ENCODE measurements around the gene TRMT10C. TPM values are rescaled to one million over a fixed set of nuclear protein-coding genes. Genes with fewer than 3 reads are reported as not detected.
"Not testable (repeated sequence)": the region's sequence is repeated elsewhere in the genome, so short reads cannot be mapped to it uniquely, and the experiment has no call there.

The TRMT10C gene
- total RNA-seq, 6 experiments from 2014 or later, result 19.9 to 26.9 (median 22.0) TPM

DNA sequence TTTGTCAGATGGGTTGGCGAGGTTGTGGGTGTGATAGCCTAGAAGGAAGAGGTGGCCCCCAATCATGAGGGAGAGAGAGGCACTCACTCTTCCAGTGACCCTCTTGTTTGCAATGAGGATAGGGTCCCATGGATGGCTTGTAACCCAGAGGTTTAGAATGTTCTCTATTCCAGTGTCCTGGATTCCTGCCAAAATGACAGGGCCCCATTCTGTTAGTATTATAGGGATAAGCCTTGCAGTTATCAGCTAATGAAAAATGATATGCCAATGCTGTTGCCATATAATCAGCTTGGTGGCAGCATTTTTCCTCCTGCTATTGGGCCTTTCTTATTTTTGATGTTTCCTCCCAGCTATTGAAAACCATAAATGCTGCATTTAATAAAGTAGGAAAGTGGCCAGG, 25.4 kb upstream of the TRMT10C start:
- peaks cover 32% of the 10 kb centered on the region for H3K4me1 Mint-ChIP-seq (ENCODE audit: low read depth)
- H3K27me3 Mint-ChIP-seq (ENCODE audit: insufficient read depth), result peaks cover 26% of the 10 kb centered on the region
- H3K36me3 Mint-ChIP-seq (ENCODE audit: low read depth), result no peaks in the 10 kb centered on the region; the same call in 1 of the 2 replicates
- no peak overlapping the region for H3K4me3 Mint-ChIP-seq
- TF ChIP-seq, protein P1, sequence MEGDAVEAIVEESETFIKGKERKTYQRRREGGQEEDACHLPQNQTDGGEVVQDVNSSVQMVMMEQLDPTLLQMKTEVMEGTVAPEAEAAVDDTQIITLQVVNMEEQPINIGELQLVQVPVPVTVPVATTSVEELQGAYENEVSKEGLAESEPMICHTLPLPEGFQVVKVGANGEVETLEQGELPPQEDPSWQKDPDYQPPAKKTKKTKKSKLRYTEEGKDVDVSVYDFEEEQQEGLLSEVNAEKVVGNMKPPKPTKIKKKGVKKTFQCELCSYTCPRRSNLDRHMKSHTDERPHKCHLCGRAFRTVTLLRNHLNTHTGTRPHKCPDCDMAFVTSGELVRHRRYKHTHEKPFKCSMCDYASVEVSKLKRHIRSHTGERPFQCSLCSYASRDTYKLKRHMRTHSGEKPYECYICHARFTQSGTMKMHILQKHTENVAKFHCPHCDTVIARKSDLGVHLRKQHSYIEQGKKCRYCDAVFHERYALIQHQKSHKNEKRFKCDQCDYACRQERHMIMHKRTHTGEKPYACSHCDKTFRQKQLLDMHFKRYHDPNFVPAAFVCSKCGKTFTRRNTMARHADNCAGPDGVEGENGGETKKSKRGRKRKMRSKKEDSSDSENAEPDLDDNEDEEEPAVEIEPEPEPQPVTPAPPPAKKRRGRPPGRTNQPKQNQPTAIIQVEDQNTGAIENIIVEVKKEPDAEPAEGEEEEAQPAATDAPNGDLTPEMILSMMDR (IDR thresholded peaks at IDR 0.05), result no peak
- H3K9me3 Mint-ChIP-seq, result peaks cover 6% of the 10 kb centered on the region; the same call in 1 of the 2 replicates
- no peak overlapping the region for H3K27ac Mint-ChIP-seq
- no peak for DNase-seq

DNA sequence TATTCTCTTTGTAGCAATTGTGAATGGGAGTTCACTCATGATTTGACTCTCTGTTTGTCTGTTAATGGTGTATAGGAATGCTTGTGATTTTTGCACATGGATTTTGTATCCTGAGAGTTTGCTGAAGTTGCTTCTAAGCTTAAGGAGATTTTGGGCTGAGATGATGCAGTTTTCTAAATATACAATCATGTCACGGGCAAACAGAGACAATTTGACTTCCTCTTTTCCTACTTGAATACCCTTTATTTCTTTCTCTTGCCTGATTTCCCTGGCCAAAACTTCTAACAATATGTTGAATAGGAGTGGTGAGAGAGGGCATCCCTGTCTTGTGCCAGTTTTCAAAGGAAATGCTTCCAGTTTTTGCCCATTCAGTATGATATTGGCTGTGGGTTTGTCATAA, 24.7 kb upstream of the TRMT10C start:
- H3K27ac Mint-ChIP-seq; H3K36me3 Mint-ChIP-seq (ENCODE audit: low read depth); H3K9me3 Mint-ChIP-seq; H3K4me3 Mint-ChIP-seq; DNase-seq: not testable (repeated sequence)
- H3K27me3 Mint-ChIP-seq (ENCODE audit: insufficient read depth), result peaks cover 26% of the 10 kb centered on the region
- H3K4me1 Mint-ChIP-seq (ENCODE audit: low read depth), result peaks cover 25% of the 10 kb centered on the region

DNA sequence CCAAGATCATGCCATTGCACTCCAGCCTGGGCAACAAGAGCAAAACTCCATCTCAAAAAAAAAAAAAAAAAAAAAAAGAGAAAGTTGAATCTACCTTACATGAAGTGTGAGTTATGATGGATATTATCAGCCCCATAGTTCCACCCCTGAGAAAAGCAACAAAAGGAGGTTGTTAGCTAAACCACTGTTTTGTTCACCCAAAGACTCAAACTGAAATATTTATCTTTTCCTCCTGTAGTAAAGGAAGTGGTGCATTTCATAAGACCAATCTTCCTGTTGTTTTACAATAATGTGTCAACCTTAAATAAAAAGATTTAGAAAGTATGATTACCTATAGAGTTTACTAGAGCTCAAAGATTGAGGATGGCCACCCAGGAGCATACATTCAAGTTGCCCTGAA, 18.7 kb upstream of the TRMT10C start:
- Mint-ChIP-seq H3K27me3 (ENCODE audit: insufficient read depth) (peaks cover 29% of the 10 kb centered on the region), H3K4me3 (no peak overlapping the region), H3K4me1 (ENCODE audit: low read depth) (no peaks in the 10 kb centered on the region), H3K36me3 (ENCODE audit: low read depth) (no peaks in the 10 kb centered on the region; the same call in 1 of the 2 replicates), H3K27ac (no peak overlapping the region), H3K9me3 (peaks cover 6% of the 10 kb centered on the region; the same call in 1 of the 2 replicates)
- no peak for DNase-seq
- TF ChIP-seq, protein P1 (IDR thresholded peaks at IDR 0.05), result no peak

DNA sequence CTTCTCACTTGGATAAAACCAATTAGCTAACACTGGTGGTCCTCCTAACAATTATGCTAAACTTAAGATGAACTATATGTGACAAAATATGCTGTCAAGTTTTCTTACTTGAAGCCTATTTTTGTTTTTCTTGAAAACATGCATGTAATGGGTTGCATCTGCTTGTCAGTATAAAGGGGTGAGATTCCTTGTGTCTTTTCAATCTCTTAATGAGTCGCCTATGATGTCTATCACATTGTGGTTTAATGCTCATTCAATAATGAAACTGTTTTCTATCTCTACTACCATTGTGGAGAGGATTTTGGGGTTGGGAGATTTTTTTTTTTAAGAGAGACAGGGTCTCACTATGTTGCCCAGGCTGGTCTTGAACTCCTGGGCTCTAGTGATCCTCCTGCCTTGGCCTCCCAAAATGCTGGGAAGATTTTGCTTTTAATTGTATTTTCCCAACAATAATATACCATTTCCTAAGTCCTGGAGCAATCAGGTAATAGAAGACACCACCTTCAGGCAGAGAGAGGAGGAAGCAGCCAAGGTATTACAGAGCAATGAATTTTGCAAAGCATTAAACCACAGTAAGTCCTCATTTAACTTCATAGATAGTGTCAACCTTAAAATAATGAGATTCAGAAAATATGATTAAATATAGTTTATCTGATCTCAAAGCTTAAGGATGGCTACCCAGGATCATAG, 17.4 kb upstream of the TRMT10C start:
- Mint-ChIP-seq H3K27ac (no peak overlapping the region), H3K36me3 (ENCODE audit: low read depth) (no peaks in the 10 kb centered on the region; the same call in 1 of the 2 replicates), H3K4me3 (no peak overlapping the region), H3K27me3 (ENCODE audit: insufficient read depth) (peaks cover 19% of the 10 kb centered on the region), H3K4me1 (ENCODE audit: low read depth) (no peaks in the 10 kb centered on the region), H3K9me3 (peaks cover 6% of the 10 kb centered on the region; the same call in 1 of the 2 replicates)
- DNase-seq, result no peak
- TF ChIP-seq, protein P1 (IDR thresholded peaks at IDR 0.05), result peak; percentile 20; the same call in 1 of the 2 replicates

DNA sequence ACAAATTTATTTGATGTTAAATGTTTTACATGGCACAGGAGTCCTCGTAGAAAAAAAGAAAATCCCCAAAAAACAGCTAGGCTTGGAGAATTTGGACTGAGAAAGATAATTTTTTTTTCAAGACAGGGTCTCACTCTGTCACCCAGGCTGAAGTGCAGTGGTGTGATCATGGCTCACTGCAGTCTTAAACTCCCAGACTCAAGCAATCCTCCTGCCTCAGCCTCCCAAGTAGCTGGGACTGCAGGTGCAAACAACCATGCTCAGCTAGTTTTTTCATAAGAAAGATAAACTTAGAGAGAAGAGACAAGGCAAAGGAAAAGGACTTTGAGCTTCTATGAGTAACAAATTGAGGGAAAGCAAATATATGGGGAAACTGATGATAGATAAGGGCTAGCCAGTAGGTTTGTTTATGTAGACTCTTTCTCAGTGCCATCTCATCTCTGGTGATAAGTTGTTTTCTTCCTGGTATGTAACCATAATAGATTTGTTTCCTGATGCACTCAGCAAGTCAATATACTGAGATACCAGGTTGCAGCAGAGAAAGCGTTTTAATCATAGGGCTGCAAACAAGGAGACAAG, 13.1 kb upstream of the TRMT10C start:
- H3K4me3 Mint-ChIP-seq, result no peak overlapping the region
- TF ChIP-seq, protein P1 (IDR thresholded peaks at IDR 0.05), result no peak
- no peak overlapping the region for H3K27ac Mint-ChIP-seq
- peaks cover 4% of the 10 kb centered on the region; the same call in 1 of the 2 replicates for H3K9me3 Mint-ChIP-seq
- H3K27me3 Mint-ChIP-seq (ENCODE audit: insufficient read depth), result peaks cover 9% of the 10 kb centered on the region
- no peaks in the 10 kb centered on the region for H3K4me1 Mint-ChIP-seq (ENCODE audit: low read depth)
- DNase-seq, result no peak
- no peaks in the 10 kb centered on the region for H3K36me3 Mint-ChIP-seq (ENCODE audit: low read depth)

DNA sequence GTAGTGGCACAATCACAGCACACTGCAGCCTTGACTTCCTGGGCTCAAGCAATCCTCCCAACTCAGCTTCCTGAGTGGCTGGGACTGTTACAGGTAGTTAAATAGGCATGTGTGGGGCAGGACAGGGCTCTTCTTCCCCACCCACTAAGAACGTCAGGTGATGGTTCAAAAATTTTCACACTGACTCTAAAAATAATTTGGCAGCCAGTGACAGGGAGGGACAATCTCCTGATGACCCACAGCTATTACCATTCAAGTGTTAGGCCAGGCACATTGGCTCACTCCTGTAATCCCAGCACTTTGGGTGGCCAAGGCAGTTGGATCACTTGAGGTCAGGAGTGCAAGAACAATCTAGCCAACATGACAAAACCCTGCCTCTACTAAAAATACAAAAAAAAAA, 12.2 kb upstream of the TRMT10C start:
- no peak for DNase-seq
- Mint-ChIP-seq H3K9me3 (peaks cover 4% of the 10 kb centered on the region; the same call in 1 of the 2 replicates), H3K27ac (no peak overlapping the region), H3K4me1 (ENCODE audit: low read depth) (no peaks in the 10 kb centered on the region), H3K27me3 (ENCODE audit: insufficient read depth) (peaks cover 12% of the 10 kb centered on the region), H3K36me3 (ENCODE audit: low read depth) (no peaks in the 10 kb centered on the region), H3K4me3 (no peak overlapping the region)
- TF ChIP-seq, protein P1 (IDR thresholded peaks at IDR 0.05), result no peak

DNA sequence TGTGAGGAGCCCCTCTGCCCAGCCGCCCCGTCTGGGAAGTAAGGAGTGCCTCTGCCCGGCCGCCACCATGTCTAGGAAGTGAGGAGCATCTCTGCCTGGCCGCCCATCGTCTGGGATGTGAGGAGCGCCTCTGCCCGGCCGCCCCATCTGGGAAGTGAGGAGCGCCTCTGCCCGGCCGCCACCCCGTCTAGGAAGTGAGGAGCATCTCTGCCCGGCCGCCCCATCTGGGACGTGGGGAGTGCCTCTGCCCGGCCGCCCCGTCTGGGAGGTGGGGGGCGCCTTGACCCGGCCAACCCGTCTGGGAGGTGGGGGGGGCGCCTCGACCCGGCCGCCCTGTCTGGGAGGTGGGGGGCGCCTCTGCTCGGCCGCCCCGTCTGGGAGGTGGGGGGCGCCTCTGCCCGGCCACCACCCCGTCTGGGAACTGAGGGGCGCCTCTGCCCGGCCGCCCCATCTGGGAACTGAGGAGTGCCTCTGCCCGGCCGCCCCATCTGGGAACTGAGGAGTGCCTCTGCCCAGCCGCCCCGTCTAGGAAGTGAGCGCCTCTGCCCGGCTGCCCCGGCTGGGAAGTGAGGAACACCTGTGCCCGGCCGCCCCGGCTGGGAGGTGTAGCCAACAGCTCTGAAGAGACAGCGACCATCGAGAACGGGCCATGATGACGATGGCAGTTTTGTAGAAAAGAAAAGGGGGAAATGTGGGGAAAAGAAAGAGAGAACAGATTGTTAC, 10.1 kb upstream of the TRMT10C start:
- H3K27ac Mint-ChIP-seq; H3K9me3 Mint-ChIP-seq; DNase-seq; H3K4me3 Mint-ChIP-seq; H3K36me3 Mint-ChIP-seq (ENCODE audit: low read depth); H3K4me1 Mint-ChIP-seq (ENCODE audit: low read depth): not testable (repeated sequence)
- peaks cover 22% of the 10 kb centered on the region for H3K27me3 Mint-ChIP-seq (ENCODE audit: insufficient read depth)

DNA sequence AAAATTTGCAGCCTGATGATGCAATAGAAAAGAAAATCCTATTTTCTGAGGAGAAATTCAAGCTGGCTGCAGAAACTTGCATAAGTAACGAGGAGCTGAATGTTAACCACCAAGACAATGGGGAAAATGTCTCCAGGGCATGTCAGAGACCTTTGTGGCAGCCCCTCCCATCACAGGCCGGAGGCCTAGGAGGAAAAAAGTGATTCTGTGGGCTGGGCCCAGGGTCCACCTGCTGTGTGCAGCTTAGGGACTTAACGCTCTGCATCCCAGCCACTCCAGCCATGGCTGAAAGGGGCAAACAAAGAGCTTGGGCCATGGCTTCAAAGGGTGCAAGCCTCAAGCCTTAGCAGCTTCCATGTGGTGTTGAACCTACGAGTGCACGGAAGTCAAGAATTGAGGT, 8.3 kb upstream of the TRMT10C start:
- not testable (repeated sequence) for H3K36me3 Mint-ChIP-seq (ENCODE audit: low read depth); H3K4me3 Mint-ChIP-seq; H3K9me3 Mint-ChIP-seq; H3K4me1 Mint-ChIP-seq (ENCODE audit: low read depth); DNase-seq; H3K27ac Mint-ChIP-seq
- H3K27me3 Mint-ChIP-seq (ENCODE audit: insufficient read depth), result peaks cover 18% of the 10 kb centered on the region
